Naive thymus-derived CD4-positive, alpha-beta T cell (primary cell): Measurements from ENCODE around the gene ARMC5. TPM values are rescaled to one million over a fixed set of nuclear protein-coding genes. Genes with fewer than 3 reads are reported as not detected.
A peak's percentile ranks its signal among the peaks of the same experiment; 100 is the strongest.
"Not testable (repeated sequence)": the region's sequence is repeated elsewhere in the genome, so short reads cannot be mapped to it uniquely, and the experiment has no call there.

Experiments
- ATAC-seq: fragments of 150-1000 bp; cut with Tn5 transposase; 2 replicates; pipeline ENCODE4 v1.10.0; 2021; ENCODE audit warnings: mild to moderate bottlenecking, moderate library complexity
- CTCF ChIA-PET: fragments of 350-600 bp; sonication (Branson Sonifier 250); formaldehyde crosslinking; loops from one replicate; lab custom pipeline; 2021; ENCODE audit warnings: antibody characterized with exemption; lab: Charles Lee
- POLR2A ChIA-PET: fragments of 350-600 bp; sonication (Branson Sonifier 250); formaldehyde crosslinking; loops from one replicate; lab custom pipeline; 2021; ENCODE audit warnings: antibody characterized with exemption, inconsistent platforms; lab: Charles Lee
- DNase-seq, 9 donors: peaks; one replicate each; pipeline versions ENCODE4 v3.0.0 to v3.0.0-alpha.2; 2020 to 2022; ENCODE audit warnings: mixed read lengths in 1 of 9
- H3K27ac ChIP-seq: one replicate; pipeline ENCODE4 v1.7.0; 2013; ENCODE audit warnings: mild to moderate bottlenecking, low read depth, low read length, moderate library complexity
- H3K27me3 ChIP-seq, 2 donors: one replicate each; pipeline ENCODE4 v1.7.0; 2013; ENCODE audit warnings: low read length in 2 of 2, mild to moderate bottlenecking in 2 of 2, moderate library complexity in 2 of 2; ENCODE audit not compliant: control insufficient read depth in 2 of 2, insufficient read depth in 2 of 2
- H3K36me3 ChIP-seq, 3 experiments: 1 replicate in 2 of 3; 2 replicates in 1 of 3; pipeline ENCODE4 v1.7.0; 2013; ENCODE audit warnings: low read length in 3 of 3, mild to moderate bottlenecking in 3 of 3, moderate library complexity in 1 of 3; ENCODE audit not compliant: insufficient read depth in 3 of 3, control insufficient read depth in 2 of 3
- H3K4me1 ChIP-seq, 2 donors: one replicate each; pipeline ENCODE4 v1.7.0; 2013; ENCODE audit warnings: low read length in 2 of 2, mild to moderate bottlenecking in 2 of 2, moderate library complexity in 1 of 2; ENCODE audit not compliant: control insufficient read depth in 2 of 2, insufficient read depth in 2 of 2
- H3K4me3 ChIP-seq: 2 replicates; pipeline ENCODE4 v1.7.0; 2013; ENCODE audit warnings: mild to moderate bottlenecking, low read length
- H3K9me3 ChIP-seq, 3 experiments: 1 replicate in 2 of 3; 2 replicates in 1 of 3; pipeline ENCODE4 v1.7.0; 2013; ENCODE audit warnings: low read length in 3 of 3; ENCODE audit not compliant: control insufficient read depth in 2 of 3
- H3K27ac Mint-ChIP-seq, 9 donors: one replicate each; pipeline ENCODE4 v1.8.0; 2020 to 2022; ENCODE audit warnings: mixed read lengths in 9 of 9, mild to moderate bottlenecking in 8 of 9, moderate library complexity in 5 of 9, inconsistent platforms in 2 of 9
- H3K27me3 Mint-ChIP-seq, 5 donors: one replicate each; pipeline ENCODE4 v1.8.0; 2021 to 2022; ENCODE audit warnings: mixed read lengths in 5 of 5, mild to moderate bottlenecking in 1 of 5
- H3K36me3 Mint-ChIP-seq, 5 donors: one replicate each; pipeline ENCODE4 v1.8.0; 2020 to 2022; ENCODE audit warnings: mixed read lengths in 5 of 5, mild to moderate bottlenecking in 3 of 5, inconsistent platforms in 1 of 5
- H3K4me1 Mint-ChIP-seq, 7 donors: one replicate each; pipeline ENCODE4 v1.8.0; 2020 to 2022; ENCODE audit warnings: mixed read lengths in 7 of 7, mild to moderate bottlenecking in 3 of 7, inconsistent platforms in 1 of 7
- H3K4me3 Mint-ChIP-seq, 10 donors: one replicate each; pipeline ENCODE4 v1.8.0; 2020 to 2022; ENCODE audit warnings: mild to moderate bottlenecking in 10 of 10, mixed read lengths in 10 of 10, moderate library complexity in 6 of 10, inconsistent platforms in 2 of 10
- H3K9me3 Mint-ChIP-seq, 11 donors: one replicate each; pipeline ENCODE4 v1.8.0; 2020 to 2022; ENCODE audit warnings: mixed read lengths in 11 of 11, mild to moderate bottlenecking in 4 of 11, inconsistent platforms in 1 of 11, moderate library complexity in 1 of 11
- intact Hi-C, 2 donors: fragments of 100-400 bp; cut with micrococcal nuclease; formaldehyde crosslinking; loops; one replicate each; pipeline ENCODE4 v1.15.1; 2023
- polyA plus RNA-seq, 2 donors: library from polyadenylated mRNA; unstranded; fragments of 300-500 nt; fragmentation: Illumina TruSeq; gene quantifications; one replicate each; pipeline ENCODE4 v1.2.3, GENCODE V29; 2021
- total RNA-seq, 6 experiments: library from RNA in 5 of 6; stranded (reverse) in 5 of 6; gene quantifications; 1 replicate in 5 of 6; 2 replicates in 1 of 6; pipeline ENCODE4 v1.2.3 and lab custom pipeline; 2021 to 2026

Gene ARMC5
- total and polyA plus RNA-seq, 7 experiments from 2014 or later, result 6.2 to 14.4 (median 11.5) TPM

DNA sequence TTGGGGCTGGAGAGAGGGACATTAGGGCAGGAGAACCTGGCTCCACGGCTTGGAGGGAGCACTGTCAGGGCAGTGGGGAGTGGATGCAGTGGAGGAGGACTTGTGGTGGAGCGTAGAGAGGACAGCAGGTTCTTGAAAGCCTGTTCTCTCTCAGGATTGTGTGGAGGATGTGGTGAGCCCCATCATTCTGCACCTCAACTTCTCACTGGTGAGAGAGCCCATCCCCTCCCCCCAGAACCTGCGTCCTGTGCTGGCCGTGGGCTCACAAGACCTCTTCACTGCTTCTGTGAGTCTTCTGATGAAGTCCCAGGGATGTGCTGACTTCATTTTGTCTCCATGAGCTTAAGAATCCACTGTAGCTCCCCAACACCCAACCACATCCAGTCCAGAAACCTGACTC, 44.6 kb upstream of the ARMC5 start:
- CTCF ChIA-PET, result no interaction called here
- no peak overlapping the region for H3K4me3 Mint-ChIP-seq
- ATAC-seq, result peak; percentile 42

DNA sequence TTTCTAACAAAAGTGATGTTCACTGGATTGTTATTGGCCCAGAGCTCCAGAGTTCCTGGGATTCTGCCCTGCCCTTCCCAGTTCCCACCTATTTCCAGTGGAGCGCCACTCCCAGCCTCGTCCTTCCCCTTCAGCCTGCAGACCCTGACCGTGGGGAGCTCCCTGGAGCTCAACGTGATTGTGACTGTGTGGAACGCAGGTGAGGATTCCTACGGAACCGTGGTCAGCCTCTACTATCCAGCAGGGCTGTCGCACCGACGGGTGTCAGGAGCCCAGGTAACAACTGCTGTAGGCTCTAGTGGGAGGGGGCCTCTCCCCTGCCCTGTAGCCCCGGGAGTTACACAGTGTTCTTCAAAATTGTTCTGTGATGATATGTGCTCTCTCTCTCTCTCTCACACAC, 42.9 kb upstream of the ARMC5 start:
- Mint-ChIP-seq H3K27ac (peak overlapping the region in 1 of 9 donors; percentile 26), H3K4me3 (no peak overlapping the region), H3K36me3 (peaks cover 0 to 6% (median 0%) of the 10 kb centered on the region in 5 donors), H3K4me1 (peaks cover 0 to 40% (median 6%) of the 10 kb centered on the region in 7 donors), H3K9me3 (peaks cover 0 to 9% (median 2%) of the 10 kb centered on the region in 11 donors), H3K27me3 (peaks cover 0 to 19% (median 0%) of the 10 kb centered on the region in 5 donors)
- Histone ChIP-seq H3K36me3 (no peaks in the 10 kb centered on the region), H3K4me3 (no peak overlapping the region), H3K27ac (no peak overlapping the region), H3K4me1 (peaks cover 0 to 44% of the 10 kb centered on the region in 2 donors), H3K9me3 (no peaks in the 10 kb centered on the region), H3K27me3 (no peaks in the 10 kb centered on the region)
- ChIA-PET POLR2A (no interaction called here), CTCF (no interaction called here)
- DNase-seq, result no peak
- intact Hi-C loops, result no loop called here
- no peak for ATAC-seq

More for the DNA sequence above, 44.6 kb upstream of the ARMC5 start:
- intact Hi-C loops, result no loop called here
- peaks cover 0 to 21% (median 0%) of the 10 kb centered on the region in 5 donors for H3K27me3 Mint-ChIP-seq
- peaks cover 0 to 6% (median 0%) of the 10 kb centered on the region in 5 donors for H3K36me3 Mint-ChIP-seq
- H3K9me3 ChIP-seq, result no peaks in the 10 kb centered on the region
- peaks cover 0 to 29% (median 6%) of the 10 kb centered on the region in 7 donors for H3K4me1 Mint-ChIP-seq
- H3K36me3 ChIP-seq, result no peaks in the 10 kb centered on the region
- DNase-seq, result no peak
- H3K4me3 ChIP-seq, result no peak overlapping the region
- peaks cover 0 to 29% of the 10 kb centered on the region in 2 donors for H3K4me1 ChIP-seq
- no peak overlapping the region for H3K27ac ChIP-seq
- H3K27me3 ChIP-seq, result no peaks in the 10 kb centered on the region
- peak overlapping the region in 1 of 9 donors; percentile 31 for H3K27ac Mint-ChIP-seq
- POLR2A ChIA-PET, result no interaction called here
- H3K9me3 Mint-ChIP-seq, result peaks cover 0 to 5% (median 2%) of the 10 kb centered on the region in 11 donors

DNA sequence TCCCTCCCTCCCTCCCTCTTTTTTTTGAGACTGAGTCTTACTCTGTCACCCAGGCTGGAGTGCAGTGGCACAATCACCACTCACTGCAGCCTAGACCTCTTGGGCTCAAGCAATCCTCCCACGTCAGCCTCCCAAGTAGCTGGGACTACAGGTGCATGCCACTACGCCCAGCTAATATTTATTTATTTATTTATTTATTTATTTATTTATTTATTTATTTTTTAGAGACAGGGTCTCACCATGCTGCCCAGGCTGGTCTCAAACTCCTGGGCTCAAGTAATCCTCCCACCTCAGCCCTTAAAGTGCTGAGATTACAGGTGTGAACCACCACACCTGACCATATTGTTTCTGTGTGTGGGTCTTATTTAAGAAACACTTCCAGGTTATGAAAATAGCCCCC, 42.3 kb upstream of the ARMC5 start:
- H3K9me3 ChIP-seq, intact Hi-C loops, H3K27ac ChIP-seq, H3K4me3 ChIP-seq, H3K9me3 Mint-ChIP-seq, H3K36me3 Mint-ChIP-seq, CTCF ChIA-PET, H3K4me3 Mint-ChIP-seq, H3K36me3 ChIP-seq, DNase-seq, ATAC-seq, H3K27ac Mint-ChIP-seq, POLR2A ChIA-PET, H3K27me3 ChIP-seq: not testable (repeated sequence)
- Mint-ChIP-seq H3K4me1 (peaks cover 0 to 46% (median 6%) of the 10 kb centered on the region in 7 donors), H3K27me3 (peaks cover 0 to 19% (median 0%) of the 10 kb centered on the region in 5 donors)
- peaks cover 0 to 50% of the 10 kb centered on the region in 2 donors for H3K4me1 ChIP-seq

DNA sequence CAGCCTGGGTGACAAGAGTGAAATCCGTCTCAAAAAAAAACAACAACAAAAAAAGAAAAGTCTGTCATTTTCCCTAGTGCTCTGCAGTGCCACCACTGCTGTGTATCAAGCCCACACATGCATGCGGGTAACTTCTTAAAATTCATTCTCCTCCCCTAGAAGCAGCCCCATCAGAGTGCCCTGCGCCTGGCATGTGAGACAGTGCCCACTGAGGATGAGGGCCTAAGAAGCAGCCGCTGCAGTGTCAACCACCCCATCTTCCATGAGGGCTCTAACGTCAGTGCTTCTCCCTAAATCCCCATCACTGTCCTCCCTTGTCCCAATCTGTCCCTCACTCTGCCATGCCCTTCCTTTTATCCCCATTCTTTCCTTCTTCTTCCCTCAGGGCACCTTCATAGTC, 41.4 kb upstream of the ARMC5 start:
- DNase-seq (no peak), ATAC-seq (no peak)
- ChIA-PET POLR2A (no interaction called here), CTCF (no interaction called here)
- no peaks in the 10 kb centered on the region for H3K9me3 ChIP-seq
- H3K36me3 Mint-ChIP-seq, result peaks cover 0 to 8% (median 0%) of the 10 kb centered on the region in 5 donors
- H3K4me3 ChIP-seq, result no peak overlapping the region
- peak overlapping the region in 1 of 9 donors; percentile 39 for H3K27ac Mint-ChIP-seq
- peaks cover 0 to 57% of the 10 kb centered on the region in 2 donors for H3K4me1 ChIP-seq
- H3K4me1 Mint-ChIP-seq, result peaks cover 0 to 52% (median 6%) of the 10 kb centered on the region in 7 donors
- peaks cover 0 to 23% (median 0%) of the 10 kb centered on the region in 5 donors for H3K27me3 Mint-ChIP-seq
- no peak overlapping the region for H3K27ac ChIP-seq
- no peaks in the 10 kb centered on the region for H3K27me3 ChIP-seq
- H3K36me3 ChIP-seq, result no peaks in the 10 kb centered on the region
- intact Hi-C loops, result no loop called here
- H3K4me3 Mint-ChIP-seq, result no peak overlapping the region
- H3K9me3 Mint-ChIP-seq, result peaks cover 0 to 9% (median 2%) of the 10 kb centered on the region in 11 donors

DNA sequence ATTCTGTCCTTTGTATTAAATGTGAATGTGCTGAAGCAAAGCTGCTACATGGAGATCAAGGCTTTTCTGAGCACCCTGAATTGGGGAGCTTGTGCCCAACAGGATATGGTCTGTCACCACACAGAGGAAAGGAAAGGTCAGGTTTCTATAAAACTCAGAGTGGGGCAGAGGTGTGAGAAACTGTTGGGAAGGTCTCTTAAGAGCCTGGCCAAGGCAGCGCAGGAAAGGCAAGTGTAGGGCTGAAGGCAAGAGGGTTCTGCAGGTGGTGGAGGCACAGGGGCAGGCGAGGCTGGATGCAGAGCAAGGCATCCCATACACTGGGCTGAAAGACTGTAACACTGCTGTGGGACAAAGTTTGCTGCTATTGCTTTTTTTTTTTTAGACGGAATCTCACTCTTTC, 39.3 kb upstream of the ARMC5 start:
- H3K27me3 ChIP-seq, result no peaks in the 10 kb centered on the region
- H3K9me3 ChIP-seq, result no peaks in the 10 kb centered on the region
- H3K4me3 Mint-ChIP-seq, result peak overlapping the region in 1 of 10 donors; percentile 74
- no peak for ATAC-seq
- peaks cover 0 to 9% (median 2%) of the 10 kb centered on the region in 11 donors for H3K9me3 Mint-ChIP-seq
- no peak overlapping the region for H3K4me3 ChIP-seq
- H3K4me1 Mint-ChIP-seq, result peaks cover 0 to 57% (median 6%) of the 10 kb centered on the region in 7 donors
- H3K36me3 Mint-ChIP-seq, result peaks cover 0 to 8% (median 0%) of the 10 kb centered on the region in 5 donors
- peaks cover 0 to 16% (median 0%) of the 10 kb centered on the region in 5 donors for H3K27me3 Mint-ChIP-seq
- ChIA-PET POLR2A (no interaction called here), CTCF (no interaction called here)
- intact Hi-C loops, result loop anchor here in 1 of 2 donors (5.0 kb wide), 1 partner anchor 33 kb away; no protein-coding TSS in a partner anchor
- peak overlapping the region in 2 of 9 donors; percentile 26 to 59 for H3K27ac Mint-ChIP-seq
- H3K27ac ChIP-seq, result no peak overlapping the region
- H3K36me3 ChIP-seq, result no peaks in the 10 kb centered on the region
- no peak for DNase-seq
- peaks cover 0 to 52% of the 10 kb centered on the region in 2 donors for H3K4me1 ChIP-seq

DNA sequence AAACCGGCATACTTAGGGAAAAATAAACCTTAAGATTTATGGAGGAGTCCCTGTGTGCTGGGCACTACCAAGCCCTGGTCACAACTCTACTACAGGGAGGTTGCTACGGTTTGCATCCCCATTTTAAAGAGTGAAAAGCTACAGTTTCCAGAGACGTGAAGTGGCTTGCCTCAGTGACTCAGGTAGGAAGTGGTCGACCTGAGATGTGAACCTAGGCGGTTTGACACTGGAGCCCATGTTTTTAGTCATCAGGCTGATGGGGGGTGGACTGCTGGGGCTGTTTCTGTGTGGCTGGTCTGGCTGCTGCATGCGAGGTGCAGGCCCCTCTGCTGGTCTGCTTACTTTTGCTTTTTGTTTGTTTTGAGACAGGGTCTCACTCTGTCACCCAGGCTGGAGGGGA, 37.7 kb upstream of the ARMC5 start:
- intact Hi-C loops, result loop anchor here in 1 of 2 donors (5.0 kb wide), 1 partner anchor 34 kb away; no protein-coding TSS in a partner anchor
- Histone ChIP-seq H3K4me1 (peaks cover 0 to 45% of the 10 kb centered on the region in 2 donors), H3K36me3 (no peaks in the 10 kb centered on the region), H3K4me3 (no peak overlapping the region), H3K27me3 (no peaks in the 10 kb centered on the region), H3K27ac (no peak overlapping the region), H3K9me3 (no peaks in the 10 kb centered on the region)
- Mint-ChIP-seq H3K27ac (peak overlapping the region in 2 of 9 donors; percentile 14 to 83), H3K36me3 (peaks cover 0 to 8% (median 0%) of the 10 kb centered on the region in 5 donors), H3K4me3 (peak overlapping the region in 1 of 10 donors; percentile 64), H3K9me3 (peaks cover 0 to 9% (median 2%) of the 10 kb centered on the region in 11 donors), H3K27me3 (peaks cover 0 to 12% (median 0%) of the 10 kb centered on the region in 5 donors), H3K4me1 (peaks cover 3 to 45% (median 5%) of the 10 kb centered on the region in 7 donors)
- peak in 1 of 9 donors; percentile 64 for DNase-seq
- CTCF ChIA-PET, result no interaction called here
- POLR2A ChIA-PET, result no interaction called here
- peak; percentile 53 for ATAC-seq
